IMR-90 (cell line): ENCODE results near the gene SNRPA1. TPM values are rescaled to one million over a fixed set of nuclear protein-coding genes. Genes with fewer than 3 reads are reported as not detected.

Experiments used
- ATAC-seq: fragments of 200-7000 bp; cut with Tn5 transposase; 2 replicates; pipeline ENCODE4 v1.9.1; 2020; ENCODE audit warnings: low read depth, mild to moderate bottlenecking, moderate library complexity
- BruUV-seq: library from RNA; stranded (reverse); fragments of 400-500 nt; replicated peaks from 2 replicates; lab custom pipeline; 2021; lab: Mats Ljungman, UMichigan
- CTCF ChIA-PET: fragments of 300-600 bp; formaldehyde crosslinking; extraction: SDS; loops from one replicate; lab custom pipeline; 2021; ENCODE audit warnings: antibody characterized with exemption; lab: Yijun Ruan, JAX
- POLR2A ChIA-PET: fragments of 300-600 bp; sonication (Branson Sonifier 250); formaldehyde crosslinking; loops from one replicate; lab custom pipeline; 2022; ENCODE audit warnings: antibody characterized with exemption; ENCODE audit not compliant: unreplicated experiment; lab: Charles Lee
- DNase-seq: peaks from one replicate; pipeline ENCODE4 v3.0.0; 2013
- H2AFZ ChIP-seq: replicated peaks from 2 replicates; pipeline ENCODE3; 2013; ENCODE audit warnings: low read length, mild to moderate bottlenecking; ENCODE audit not compliant: poor library complexity
- H2AK5ac ChIP-seq: 2 replicates; pipeline ENCODE4 v1.6.1; 2013; ENCODE audit warnings: low read depth, low read length, inconsistent platforms
- H2AK9ac ChIP-seq: replicated peaks from 2 replicates; pipeline ENCODE3; 2013; ENCODE audit warnings: mild to moderate bottlenecking, low read depth, low read length, moderate library complexity; ENCODE audit not compliant: poor library complexity
- H2BK120ac ChIP-seq: 2 replicates; pipeline ENCODE4 v1.6.1; 2013; ENCODE audit warnings: low read depth, low read length, inconsistent platforms
- H2BK15ac ChIP-seq: 3 replicates; pipeline ENCODE4 v1.6.1; 2013; ENCODE audit warnings: low read depth, low read length, inconsistent platforms
- H2BK20ac ChIP-seq: 2 replicates; pipeline ENCODE4 v1.6.1; 2013; ENCODE audit warnings: low read depth, mild to moderate bottlenecking, inconsistent platforms, low read length, moderate library complexity
- H2BK5ac ChIP-seq: 2 replicates; pipeline ENCODE4 v1.6.1; 2013; ENCODE audit warnings: mild to moderate bottlenecking, low read depth, low read length, inconsistent platforms; ENCODE audit not compliant: poor library complexity, severe bottlenecking
- H3K14ac ChIP-seq: replicated peaks from 2 replicates; pipeline ENCODE4 v1.6.1; 2013; ENCODE audit warnings: low read depth, low read length, inconsistent platforms
- H3K18ac ChIP-seq: 2 replicates; pipeline ENCODE4 v1.6.1; 2013; ENCODE audit warnings: low read depth, low read length, control low read depth
- H3K23ac ChIP-seq: 2 replicates; pipeline ENCODE4 v1.6.1; 2013; ENCODE audit warnings: low read depth, low read length, inconsistent platforms
- H3K27ac ChIP-seq: 2 replicates; pipeline ENCODE4 v1.5.1; 2013; ENCODE audit warnings: mild to moderate bottlenecking, control low read depth, low read length; ENCODE audit not compliant: insufficient read depth
- H3K27me3 ChIP-seq: 2 replicates; pipeline ENCODE4 v1.6.1; 2013; ENCODE audit warnings: low read length; ENCODE audit not compliant: control insufficient read depth, insufficient read depth
- H3K36me3 ChIP-seq: 2 replicates; pipeline ENCODE4 v1.6.1; 2013; ENCODE audit warnings: low read length, mixed read lengths; ENCODE audit not compliant: control insufficient read depth, insufficient read depth
- H3K4ac ChIP-seq: 2 replicates; pipeline ENCODE4 v1.6.1; 2013; ENCODE audit warnings: low read depth, low read length, inconsistent platforms
- H3K4me1 ChIP-seq: 2 replicates; pipeline ENCODE4 v1.6.1; 2013; ENCODE audit warnings: low read length, mixed read lengths; ENCODE audit not compliant: control insufficient read depth, insufficient read depth
- H3K4me2 ChIP-seq: 2 replicates; pipeline ENCODE4 v1.6.1; 2013; ENCODE audit warnings: low read depth, mild to moderate bottlenecking, control low read depth, low read length, moderate library complexity
- H3K4me3 ChIP-seq: 2 replicates; pipeline ENCODE4 v1.5.1; 2013; ENCODE audit warnings: low read depth, mild to moderate bottlenecking, control low read depth, low read length, moderate library complexity; ENCODE audit not compliant: insufficient read depth
- H3K56ac ChIP-seq: 2 replicates; pipeline ENCODE4 v1.6.1; 2013; ENCODE audit warnings: low read length, inconsistent platforms; ENCODE audit not compliant: insufficient read depth; ENCODE audit errors: extremely low read depth
- H3K79me1 ChIP-seq, 2 experiments: 2 replicates each; pipeline ENCODE4 v1.6.1; 2013; ENCODE audit warnings: low read length in 2 of 2, inconsistent platforms in 1 of 2, low read depth in 1 of 2
- H3K9ac ChIP-seq: 2 replicates; pipeline ENCODE4 v1.6.1; 2013; ENCODE audit warnings: low read depth, low read length, control low read depth
- H3K9me1 ChIP-seq: 2 replicates; pipeline ENCODE4 v1.6.1; 2013; ENCODE audit warnings: low read length, inconsistent platforms; ENCODE audit not compliant: insufficient read depth
- H3K9me3 ChIP-seq: 2 replicates; pipeline ENCODE4 v1.6.1; 2013; ENCODE audit warnings: low read length; ENCODE audit not compliant: control insufficient read depth, insufficient read depth
- H4K20me1 ChIP-seq: 2 replicates; pipeline ENCODE4 v1.6.1; 2013; ENCODE audit warnings: low read length, inconsistent platforms; ENCODE audit not compliant: insufficient read depth
- H4K5ac ChIP-seq: 2 replicates; pipeline ENCODE4 v1.6.1; 2013; ENCODE audit warnings: mild to moderate bottlenecking, low read depth, low read length, control low read depth
- H4K8ac ChIP-seq, 2 experiments: 2 replicates each; pipeline ENCODE4 v1.6.1; 2013; ENCODE audit warnings: low read depth in 2 of 2, low read length in 2 of 2, control low read depth in 1 of 2, inconsistent platforms in 1 of 2
- H4K91ac ChIP-seq: 2 replicates; pipeline ENCODE4 v1.6.1; 2013; ENCODE audit warnings: low read depth, low read length, inconsistent platforms; ENCODE audit not compliant: insufficient read depth
- CHD1 ChIP-seq: IDR thresholded peaks from 2 replicates; pipeline ENCODE4 v1.6.1; 2012; ENCODE audit warnings: low read depth, low read length, improper control_type of control experiment
- MAFK ChIP-seq: IDR thresholded peaks from 2 replicates; pipeline ENCODE4 v1.6.1; 2012; ENCODE audit warnings: low read depth, low read length, improper control_type of control experiment
- NFE2L2 ChIP-seq: fragments of 150-350 bp; IDR thresholded peaks from 2 replicates; pipeline ENCODE4 v1.6.1; 2016; ENCODE audit warnings: low read depth, mild to moderate bottlenecking, low read length
- SMC3 ChIP-seq: fragments of 150-350 bp; IDR thresholded peaks from 2 replicates; pipeline ENCODE4 v1.6.1; 2016; ENCODE audit warnings: low read depth, mild to moderate bottlenecking, antibody characterized with exemption, low read length, moderate library complexity
- WGBS, 2 experiments: methylation state at CpG; one replicate each; pipeline versions ENCODE4 v1.1.5 to v1.1.7; 2013; ENCODE audit warnings: missing lambda C conversion rate in 2 of 2; ENCODE audit not compliant: insufficient read length in 1 of 2; ENCODE audit errors: extremely low coverage in 2 of 2; 5-methylcytosine and 5-hydroxymethylcytosine counted together
- dilution Hi-C: fragments of 300-500 bp; cut with HindIII; formaldehyde crosslinking; loops from one replicate; pipeline ENCODE4 v1.14.3; 2018; ENCODE audit warnings: low sequenced_read_pairs; ENCODE audit not compliant: unreplicated experiment
- in situ Hi-C: fragments of 300-500 bp; cut with MboI; formaldehyde crosslinking; loops from 3 replicates; pipeline ENCODE4 v1.14.3; 2019; ENCODE audit warnings: low sequenced_read_pairs, inconsistent platforms, mixed read lengths
- intact Hi-C: fragments of 100-400 bp; cut with micrococcal nuclease; formaldehyde crosslinking; loops from 2 replicates; pipeline ENCODE4 v1.10.0; 2022
- polyA plus RNA-seq, 3 experiments: library from polyadenylated mRNA; depleted of rRNA; stranded (reverse); fragments of >200 nt; gene quantifications; 2 replicates each; pipeline ENCODE4 v1.2.3, GENCODE V29; 2012; ENCODE audit warnings: low replicate concordance in 1 of 3
- total RNA-seq: library from RNA; depleted of rRNA; stranded (reverse); fragments of >200 nt; gene quantifications from 2 replicates; pipeline ENCODE4 v1.2.3, GENCODE V29; 2012

SNRPA1 gene
- total and polyA plus RNA-seq, 2 of the 4 experiments (the other 2 are of a cell fraction) = 37.1 to 79.9 TPM

GRCh38 chr15:101244889-101245668, 50.0 kb downstream of the SNRPA1 start:
- CTCF ChIA-PET = interaction anchor here (0.8 to 1.1 kb wide), 2 partner anchors 55 to 121 kb away, joined by 3 read pairs; no protein-coding TSS in a partner anchor
- Histone ChIP-seq H3K27ac (peak overlapping the region; percentile 6; the same call in 1 of the 2 replicates), H4K20me1 (peaks cover 99% of the 10 kb centered on the region)

More at GRCh38 chr15:101244889-101245668, 50.0 kb downstream of the SNRPA1 start:
- ATAC-seq (no peak), DNase-seq (no peak)
- no peak overlapping the region for H4K8ac ChIP-seq
- no TSS peak for BruUV-seq
- H2BK5ac ChIP-seq = peak overlapping the region; percentile 60
- dilution Hi-C loops = no loop called here
- H3K4me3 ChIP-seq = no peak overlapping the region
- H3K23ac ChIP-seq = peak overlapping the region; percentile 47; the same call in 1 of the 2 replicates
- H2BK15ac ChIP-seq = no peak overlapping the region
- no peak overlapping the region for H4K91ac ChIP-seq
- peaks cover 20% of the 10 kb centered on the region for H3K36me3 ChIP-seq
- no peak overlapping the region for H3K9ac ChIP-seq
- H3K79me1 ChIP-seq = peaks cover 0 to 71% of the 10 kb centered on the region in 2 experiments; a peak in 2 of 4 replicates
- no peak overlapping the region for H3K18ac ChIP-seq
- H2AK5ac ChIP-seq = 0 out of 2 replicates have a peak overlapping the region, but pooled peaks have one; percentile 10
- intact Hi-C loops = loop anchor here (5.0 kb wide), 1 partner anchor 38 kb away; no protein-coding TSS in a partner anchor
- peaks cover 34% of the 10 kb centered on the region for H3K4me1 ChIP-seq
- H3K14ac ChIP-seq = no peak overlapping the region; the same call in 1 of the 2 replicates
- POLR2A ChIA-PET = interaction anchor here (0.7 kb wide), 1 partner anchor 23 kb away, joined by 3 read pairs; no protein-coding TSS in a partner anchor
- WGBS, 2 experiments = 94% methylated on average over 8 of the region's 14 CpGs; no CpG with 5 or more reads in 1 of the 2 experiments
- no peak overlapping the region for H2AFZ ChIP-seq
- TF ChIP-seq NFE2L2 (no peak), MAFK (no peak), SMC3 (no peak), CHD1 (0 out of 2 replicates have a peak, but pooled peaks have one; percentile 28)
- H3K9me3 ChIP-seq = no peaks in the 10 kb centered on the region
- no peak overlapping the region for H2AK9ac ChIP-seq
- H4K5ac ChIP-seq = no peak overlapping the region
- no peak overlapping the region for H3K56ac ChIP-seq
- H3K4me2 ChIP-seq = peak overlapping the region; percentile 50
- peaks cover 37% of the 10 kb centered on the region for H3K9me1 ChIP-seq
- no peak overlapping the region for H2BK120ac ChIP-seq
- no peaks in the 10 kb centered on the region for H3K27me3 ChIP-seq
- no peak overlapping the region for H2BK20ac ChIP-seq
- in situ Hi-C loops = loop anchor here (5.0 kb wide), 1 partner anchor 38 kb away; no protein-coding TSS in a partner anchor
- 0 out of 2 replicates have a peak overlapping the region, but pooled peaks have one; percentile 40 for H3K4ac ChIP-seq
